T-helper 2 cell treated with Interferon-gamma antibody and Interleukin-4, amounts not matched to agents 5 μg/mL and 100 μg/mL, for 36 hours (primary cell): ENCODE results near the gene AATF.
A peak's percentile ranks its signal among the peaks of the same experiment; 100 is the strongest.

Experiments used
- DNase-seq: peaks from one replicate; pipeline ENCODE4 v3.0.0; 2021; ENCODE audit warnings: low spot score
- H3K27ac Mint-ChIP-seq: one replicate; pipeline ENCODE4 v1.8.0; 2021; ENCODE audit warnings: mild to moderate bottlenecking, mixed read lengths
- H3K27me3 Mint-ChIP-seq: one replicate; pipeline ENCODE4 v1.8.0; 2021; ENCODE audit warnings: low read depth, mixed read lengths
- H3K36me3 Mint-ChIP-seq: one replicate; pipeline ENCODE4 v1.8.0; 2021; ENCODE audit warnings: low read depth, mixed read lengths
- H3K4me1 Mint-ChIP-seq: one replicate; pipeline ENCODE4 v1.8.0; 2021; ENCODE audit warnings: low read depth, mixed read lengths
- H3K4me3 Mint-ChIP-seq: one replicate; pipeline ENCODE4 v1.8.0; 2022; ENCODE audit warnings: mild to moderate bottlenecking, moderate library complexity, mixed read lengths
- H3K9me3 Mint-ChIP-seq: one replicate; pipeline ENCODE4 v1.8.0; 2021; ENCODE audit warnings: mixed read lengths

AATF gene

GRCh38 chr17:36922175-36922574 lies 26.6 kb upstream of the AATF start:
- Mint-ChIP-seq H3K36me3 (no peaks in the 10 kb centered on the region), H3K27ac (no peak overlapping the region), H3K4me1 (peaks cover 9% of the 10 kb centered on the region), H3K4me3 (no peak overlapping the region), H3K27me3 (peaks cover 30% of the 10 kb centered on the region), H3K9me3 (no peaks in the 10 kb centered on the region)
- DNase-seq: no peak

- Mint-ChIP-seq H3K9me3 (no peaks in the 10 kb centered on the region), H3K27ac (no peak overlapping the region), H3K4me1 (peaks cover 16% of the 10 kb centered on the region), H3K4me3 (no peak overlapping the region), H3K27me3 (peaks cover 46% of the 10 kb centered on the region), H3K36me3 (no peaks in the 10 kb centered on the region)
- DNase-seq: no peak
Measured at GRCh38 chr17:36923814-36924221, 24.9 kb upstream of the AATF start.

- no peak overlapping the region for H3K4me3 Mint-ChIP-seq
- no peak overlapping the region for H3K27ac Mint-ChIP-seq
- H3K36me3 Mint-ChIP-seq: no peaks in the 10 kb centered on the region
- H3K27me3 Mint-ChIP-seq: peaks cover 65% of the 10 kb centered on the region
- DNase-seq: no peak
- H3K9me3 Mint-ChIP-seq: no peaks in the 10 kb centered on the region
- peaks cover 12% of the 10 kb centered on the region for H3K4me1 Mint-ChIP-seq
Measured at GRCh38 chr17:36926226-36926625, 22.5 kb upstream of the AATF start.

- H3K9me3 Mint-ChIP-seq: no peaks in the 10 kb centered on the region
- peaks cover 7% of the 10 kb centered on the region for H3K4me1 Mint-ChIP-seq
- no peak overlapping the region for H3K4me3 Mint-ChIP-seq
- H3K36me3 Mint-ChIP-seq: no peaks in the 10 kb centered on the region
- no peak overlapping the region for H3K27ac Mint-ChIP-seq
- H3K27me3 Mint-ChIP-seq: peaks cover 66% of the 10 kb centered on the region
- no peak for DNase-seq
Measured at GRCh38 chr17:36926701-36927100, 22.1 kb upstream of the AATF start.

- H3K4me3 Mint-ChIP-seq: no peak overlapping the region
- H3K36me3 Mint-ChIP-seq: no peaks in the 10 kb centered on the region
- H3K27ac Mint-ChIP-seq: no peak overlapping the region
- peaks cover 79% of the 10 kb centered on the region for H3K27me3 Mint-ChIP-seq
- H3K9me3 Mint-ChIP-seq: no peaks in the 10 kb centered on the region
- peaks cover 16% of the 10 kb centered on the region for H3K4me1 Mint-ChIP-seq
- no peak for DNase-seq
Measured at GRCh38 chr17:36928471-36929345, 20.0 kb upstream of the AATF start.

- no peak for DNase-seq
- Mint-ChIP-seq H3K9me3 (no peaks in the 10 kb centered on the region), H3K4me3 (no peak overlapping the region), H3K27me3 (peaks cover 89% of the 10 kb centered on the region), H3K4me1 (peaks cover 20% of the 10 kb centered on the region), H3K27ac (no peak overlapping the region), H3K36me3 (no peaks in the 10 kb centered on the region)
Measured at GRCh38 chr17:36929851-36930582, 18.7 kb upstream of the AATF start.

GRCh38 chr17:36930583-36930900 lies 18.2 kb upstream of the AATF start:
- Mint-ChIP-seq H3K4me1 (peaks cover 20% of the 10 kb centered on the region), H3K4me3 (no peak overlapping the region)

GRCh38 chr17:36931096-36931696 lies 17.6 kb upstream of the AATF start:
- no peaks in the 10 kb centered on the region for H3K36me3 Mint-ChIP-seq
- peaks cover 90% of the 10 kb centered on the region for H3K27me3 Mint-ChIP-seq
- no peak for DNase-seq
- H3K4me3 Mint-ChIP-seq: no peak overlapping the region
- no peak overlapping the region for H3K27ac Mint-ChIP-seq
- H3K9me3 Mint-ChIP-seq: no peaks in the 10 kb centered on the region
- peaks cover 22% of the 10 kb centered on the region for H3K4me1 Mint-ChIP-seq

More at GRCh38 chr17:36930583-36930900, 18.2 kb upstream of the AATF start:
- no peaks in the 10 kb centered on the region for H3K9me3 Mint-ChIP-seq
- no peak for DNase-seq
- H3K27me3 Mint-ChIP-seq: peaks cover 90% of the 10 kb centered on the region
- H3K36me3 Mint-ChIP-seq: no peaks in the 10 kb centered on the region
- H3K27ac Mint-ChIP-seq: no peak overlapping the region

- Mint-ChIP-seq H3K9me3 (no peaks in the 10 kb centered on the region), H3K4me3 (peak overlapping the region; percentile 39), H3K4me1 (peaks cover 23% of the 10 kb centered on the region), H3K27me3 (peaks cover 89% of the 10 kb centered on the region), H3K36me3 (no peaks in the 10 kb centered on the region), H3K27ac (no peak overlapping the region)
- DNase-seq: no peak
Measured at GRCh38 chr17:36931697-36932382, 16.9 kb upstream of the AATF start.

DNA sequence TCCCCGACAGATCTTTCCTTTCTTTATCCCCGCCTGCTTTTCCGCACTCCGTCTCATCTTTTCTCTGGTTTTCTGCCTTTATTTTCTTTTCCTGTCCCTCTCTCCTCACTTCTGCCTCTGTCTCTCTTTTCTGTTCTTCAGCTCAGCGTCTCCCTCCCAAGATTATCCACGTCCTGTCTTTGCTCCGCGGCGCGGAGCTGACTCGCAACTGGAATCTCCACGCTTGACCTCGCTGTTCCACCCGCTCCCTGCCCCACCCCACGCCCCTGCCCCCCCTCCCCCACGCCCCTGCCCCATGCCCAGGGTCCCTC lies 16.4 kb upstream of the AATF start:
- no peaks in the 10 kb centered on the region for H3K9me3 Mint-ChIP-seq
- no peak for DNase-seq
- H3K4me3 Mint-ChIP-seq: peak overlapping the region; percentile 39
- H3K27me3 Mint-ChIP-seq: peaks cover 92% of the 10 kb centered on the region
- H3K4me1 Mint-ChIP-seq: peaks cover 28% of the 10 kb centered on the region
- no peak overlapping the region for H3K27ac Mint-ChIP-seq
- no peaks in the 10 kb centered on the region for H3K36me3 Mint-ChIP-seq

DNA sequence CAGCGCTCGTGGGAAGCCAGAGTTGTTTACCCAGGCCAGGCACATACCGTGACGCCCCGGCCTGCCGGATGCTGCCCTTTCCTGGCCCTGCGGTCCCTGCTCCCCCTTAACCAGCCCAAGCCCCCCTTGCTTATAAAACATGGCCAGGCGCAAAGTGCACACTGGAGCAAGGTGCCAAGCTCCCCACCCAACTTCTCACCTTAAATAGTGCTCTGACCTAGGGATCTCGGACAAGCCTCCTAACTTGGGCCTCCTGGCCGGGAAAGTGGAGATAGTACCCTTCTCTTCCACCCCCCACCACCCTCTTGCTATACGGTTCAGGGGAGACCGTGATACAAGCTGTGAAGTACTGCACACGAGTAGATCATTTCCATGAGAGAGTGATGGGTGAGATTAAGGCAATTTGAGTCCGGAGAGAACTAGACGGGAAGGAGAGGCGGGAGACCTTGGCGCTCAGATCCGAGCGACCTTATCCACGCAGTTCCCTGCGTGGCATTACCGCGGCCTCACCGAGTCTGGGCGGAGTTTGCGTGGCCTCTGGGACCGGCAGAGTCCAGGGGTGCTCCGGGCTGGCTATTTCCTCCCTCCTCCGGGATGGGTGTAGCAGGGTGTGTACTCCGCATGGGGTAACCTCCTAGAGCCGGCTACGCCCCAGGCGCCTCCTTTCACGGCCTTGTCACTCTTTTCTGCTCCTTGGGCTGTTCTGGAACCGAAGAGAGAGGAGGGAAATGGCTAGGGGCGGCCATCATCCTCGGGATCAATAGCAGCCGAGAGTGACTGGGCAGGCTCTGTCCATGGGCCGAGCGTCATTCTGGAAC lies 15.9 kb upstream of the AATF start:
- peaks cover 92% of the 10 kb centered on the region for H3K27me3 Mint-ChIP-seq
- no peak overlapping the region for H3K4me3 Mint-ChIP-seq
- peaks cover under 1% of the 10 kb centered on the region for H3K36me3 Mint-ChIP-seq
- no peaks in the 10 kb centered on the region for H3K9me3 Mint-ChIP-seq
- H3K27ac Mint-ChIP-seq: no peak overlapping the region
- H3K4me1 Mint-ChIP-seq: peaks cover 28% of the 10 kb centered on the region
- no peak for DNase-seq

DNA sequence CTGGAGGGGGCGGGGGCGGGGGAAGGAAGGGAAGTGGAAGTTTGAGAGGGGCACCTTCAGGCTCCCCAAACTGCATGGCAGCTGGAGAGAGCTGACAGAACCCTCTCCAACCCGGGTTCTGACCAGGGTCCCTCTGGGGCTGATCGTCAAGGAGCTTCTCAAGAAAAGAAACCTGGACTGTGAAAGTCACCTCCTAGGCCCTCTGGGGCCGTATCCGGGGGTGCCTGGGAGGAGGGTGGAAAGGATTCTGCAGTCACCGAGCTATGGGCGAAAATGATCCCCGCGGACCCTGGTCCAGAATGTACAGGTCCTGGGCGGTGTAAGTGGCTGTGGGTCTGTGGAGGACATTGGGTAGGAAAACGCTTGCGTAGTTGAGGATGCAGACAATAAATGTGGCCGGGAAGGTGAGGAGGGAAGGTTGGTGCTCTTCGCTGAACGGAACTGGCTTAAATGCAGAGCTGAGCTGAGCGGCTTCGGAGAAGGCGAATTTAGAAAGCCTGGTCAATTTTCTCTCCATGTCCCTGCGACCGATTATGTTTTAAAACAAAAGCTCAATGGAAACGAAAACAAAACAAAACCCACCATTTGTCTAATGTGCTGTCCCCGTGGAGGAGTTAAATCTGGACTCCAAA lies 15.1 kb upstream of the AATF start:
- Mint-ChIP-seq H3K27me3 (peaks cover 92% of the 10 kb centered on the region), H3K27ac (peak overlapping the region; percentile 34), H3K4me3 (peak overlapping the region; percentile 48), H3K9me3 (no peaks in the 10 kb centered on the region), H3K4me1 (peaks cover 27% of the 10 kb centered on the region), H3K36me3 (peaks cover 3% of the 10 kb centered on the region)
- no peak for DNase-seq

DNA sequence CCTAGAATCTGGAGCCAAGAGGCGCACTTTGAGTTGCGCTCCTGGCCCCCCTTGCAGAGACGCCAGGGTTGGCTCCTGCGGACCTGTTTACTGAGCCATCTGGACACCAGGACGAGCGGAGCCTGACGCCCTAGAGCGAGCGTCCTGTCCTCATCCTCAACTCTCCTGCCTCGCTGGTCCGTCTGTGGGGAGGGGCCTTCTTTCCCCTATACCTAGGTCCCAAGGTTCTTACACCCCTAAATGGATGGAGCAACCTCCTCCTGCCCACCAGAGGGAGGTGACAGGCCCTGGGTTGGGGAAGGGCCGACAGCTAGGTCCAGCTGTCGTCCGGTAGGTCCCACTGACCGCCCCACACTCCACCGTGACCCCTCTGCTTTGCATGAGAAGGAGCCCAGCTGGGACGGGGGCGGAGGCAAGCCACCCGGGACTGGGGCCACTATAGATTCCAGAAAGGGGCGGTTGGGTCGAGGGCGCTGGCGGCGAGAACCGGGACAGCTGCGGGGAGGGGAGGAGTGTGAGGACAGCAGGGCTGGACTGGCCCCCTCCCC lies 14.5 kb upstream of the AATF start:
- peak overlapping the region; percentile 34 for H3K27ac Mint-ChIP-seq
- DNase-seq: no peak
- H3K4me3 Mint-ChIP-seq: peak overlapping the region; percentile 48
- H3K9me3 Mint-ChIP-seq: no peaks in the 10 kb centered on the region
- peaks cover 3% of the 10 kb centered on the region for H3K36me3 Mint-ChIP-seq
- H3K27me3 Mint-ChIP-seq: peaks cover 92% of the 10 kb centered on the region
- H3K4me1 Mint-ChIP-seq: peaks cover 30% of the 10 kb centered on the region
